GM06990 (cell line): ENCODE results near the gene KIF15.

Experiments used
- DNase-seq: peaks from one replicate; pipeline ENCODE4 v3.0.0-alpha.2; 2011; ENCODE audit not compliant: insufficient read length; ENCODE audit errors: extremely low read depth
- H3K27me3 ChIP-seq: replicated peaks from 2 replicates; pipeline ENCODE4 v1.6.0; 2011; ENCODE audit warnings: low read length; ENCODE audit not compliant: control insufficient read depth, insufficient read depth
- H3K36me3 ChIP-seq: 2 replicates; pipeline ENCODE4 v1.5.1; 2011; ENCODE audit warnings: low read length; ENCODE audit not compliant: control insufficient read depth, insufficient read depth
- H3K4me3 ChIP-seq: replicated peaks from 2 replicates; pipeline ENCODE4 v1.5.1; 2011; ENCODE audit warnings: low read depth, mild to moderate bottlenecking, control low read depth, low read length
- TF ChIP-seq, protein P1 (sequence below): IDR thresholded peaks from 2 replicates; pipeline ENCODE4 v1.5.1; 2011; ENCODE audit warnings: low read length, control low read depth, mild to moderate bottlenecking, inconsistent platforms; ENCODE audit not compliant: insufficient read depth, poor library complexity, severe bottlenecking

The KIF15 gene

GRCh38 chr3:44893097-44893496 lies 131.5 kb downstream of the KIF15 start:
- no peak for DNase-seq
- H3K36me3 ChIP-seq = no peaks in the 10 kb centered on the region

GRCh38 chr3:44894485-44894884 lies 132.9 kb downstream of the KIF15 start:
- TF ChIP-seq, protein P1, sequence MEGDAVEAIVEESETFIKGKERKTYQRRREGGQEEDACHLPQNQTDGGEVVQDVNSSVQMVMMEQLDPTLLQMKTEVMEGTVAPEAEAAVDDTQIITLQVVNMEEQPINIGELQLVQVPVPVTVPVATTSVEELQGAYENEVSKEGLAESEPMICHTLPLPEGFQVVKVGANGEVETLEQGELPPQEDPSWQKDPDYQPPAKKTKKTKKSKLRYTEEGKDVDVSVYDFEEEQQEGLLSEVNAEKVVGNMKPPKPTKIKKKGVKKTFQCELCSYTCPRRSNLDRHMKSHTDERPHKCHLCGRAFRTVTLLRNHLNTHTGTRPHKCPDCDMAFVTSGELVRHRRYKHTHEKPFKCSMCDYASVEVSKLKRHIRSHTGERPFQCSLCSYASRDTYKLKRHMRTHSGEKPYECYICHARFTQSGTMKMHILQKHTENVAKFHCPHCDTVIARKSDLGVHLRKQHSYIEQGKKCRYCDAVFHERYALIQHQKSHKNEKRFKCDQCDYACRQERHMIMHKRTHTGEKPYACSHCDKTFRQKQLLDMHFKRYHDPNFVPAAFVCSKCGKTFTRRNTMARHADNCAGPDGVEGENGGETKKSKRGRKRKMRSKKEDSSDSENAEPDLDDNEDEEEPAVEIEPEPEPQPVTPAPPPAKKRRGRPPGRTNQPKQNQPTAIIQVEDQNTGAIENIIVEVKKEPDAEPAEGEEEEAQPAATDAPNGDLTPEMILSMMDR = no peak
- no peak for DNase-seq
- H3K4me3 ChIP-seq = no peak overlapping the region
- H3K27me3 ChIP-seq = no peaks in the 10 kb centered on the region
- no peaks in the 10 kb centered on the region for H3K36me3 ChIP-seq

More at GRCh38 chr3:44893097-44893496, 131.5 kb downstream of the KIF15 start:
- TF ChIP-seq, protein P1 = no peak
- no peak overlapping the region for H3K4me3 ChIP-seq
- no peaks in the 10 kb centered on the region for H3K27me3 ChIP-seq

- TF ChIP-seq, protein P1 = no peak
- Histone ChIP-seq H3K27me3 (no peaks in the 10 kb centered on the region), H3K4me3 (no peak overlapping the region), H3K36me3 (no peaks in the 10 kb centered on the region)
- no peak for DNase-seq
These were observed 134.8 kb downstream of the KIF15 start for GRCh38 chr3:44896440-44896839.

DNA sequence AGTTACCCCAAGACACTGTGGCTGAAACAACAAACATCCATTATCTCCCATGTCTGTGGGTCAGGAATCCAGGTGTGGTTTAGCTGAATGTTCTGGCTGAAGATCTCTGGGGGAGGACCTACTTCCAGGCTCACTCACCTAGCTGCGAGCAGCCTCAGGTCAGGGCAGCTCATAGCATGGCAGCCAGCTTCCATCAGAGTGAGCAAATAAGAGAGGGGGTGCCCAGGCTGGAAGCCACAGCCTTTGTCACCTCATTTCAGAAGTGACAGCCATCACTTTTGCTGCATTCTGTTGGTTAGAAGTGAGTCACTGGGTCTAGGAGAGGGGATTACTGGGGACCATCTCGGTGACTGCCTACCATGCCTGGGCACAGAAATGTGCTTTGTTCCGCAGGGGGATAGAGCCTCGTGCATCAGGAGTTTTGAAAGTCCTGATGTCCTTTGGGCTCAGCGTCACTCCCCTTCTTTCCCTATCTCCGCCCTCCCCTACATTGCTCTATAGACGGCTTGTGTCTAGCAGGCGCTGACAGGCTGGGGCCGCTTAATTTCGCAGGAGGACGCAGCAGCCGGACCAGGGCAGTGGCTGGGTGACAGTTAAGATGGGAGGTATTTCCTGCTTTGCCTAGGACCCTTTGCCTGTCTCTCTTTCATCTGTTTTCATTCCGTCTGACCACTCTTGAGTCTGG lies 138.2 kb downstream of the KIF15 start:
- Histone ChIP-seq H3K27me3 (no peaks in the 10 kb centered on the region), H3K36me3 (no peaks in the 10 kb centered on the region), H3K4me3 (no peak overlapping the region)
- no peak for DNase-seq
- TF ChIP-seq, protein P1 = no peak

DNA sequence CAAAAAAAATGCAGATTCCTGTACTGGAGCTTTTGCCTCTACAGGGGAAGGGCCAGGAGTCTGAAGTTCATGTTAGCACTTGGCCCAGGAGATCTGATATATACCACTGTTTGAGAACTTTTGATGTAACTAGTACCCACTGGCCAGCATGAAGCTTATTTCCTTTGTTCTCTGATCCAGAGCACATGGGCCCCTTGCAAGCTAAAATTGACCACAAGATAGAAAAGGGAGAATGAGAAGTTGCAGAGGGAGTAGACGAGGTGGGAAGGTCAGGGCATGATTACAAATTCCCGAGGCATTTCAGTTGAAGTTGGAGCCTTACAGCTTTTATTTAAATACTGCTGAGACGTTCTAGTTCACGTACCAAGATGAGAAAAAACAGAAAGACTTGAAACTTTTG lies 141.0 kb downstream of the KIF15 start:
- TF ChIP-seq, protein P1 = no peak
- Histone ChIP-seq H3K4me3 (no peak overlapping the region), H3K36me3 (no peaks in the 10 kb centered on the region), H3K27me3 (no peaks in the 10 kb centered on the region)
- no peak for DNase-seq
